NCI-H1105 (cell line): ENCODE data around the gene GLMN.

Experiments
- DNase-seq: peaks from one replicate; lab custom pipeline; 2025; lab: John Stamatoyannopoulos, UW

Gene GLMN, protein sequence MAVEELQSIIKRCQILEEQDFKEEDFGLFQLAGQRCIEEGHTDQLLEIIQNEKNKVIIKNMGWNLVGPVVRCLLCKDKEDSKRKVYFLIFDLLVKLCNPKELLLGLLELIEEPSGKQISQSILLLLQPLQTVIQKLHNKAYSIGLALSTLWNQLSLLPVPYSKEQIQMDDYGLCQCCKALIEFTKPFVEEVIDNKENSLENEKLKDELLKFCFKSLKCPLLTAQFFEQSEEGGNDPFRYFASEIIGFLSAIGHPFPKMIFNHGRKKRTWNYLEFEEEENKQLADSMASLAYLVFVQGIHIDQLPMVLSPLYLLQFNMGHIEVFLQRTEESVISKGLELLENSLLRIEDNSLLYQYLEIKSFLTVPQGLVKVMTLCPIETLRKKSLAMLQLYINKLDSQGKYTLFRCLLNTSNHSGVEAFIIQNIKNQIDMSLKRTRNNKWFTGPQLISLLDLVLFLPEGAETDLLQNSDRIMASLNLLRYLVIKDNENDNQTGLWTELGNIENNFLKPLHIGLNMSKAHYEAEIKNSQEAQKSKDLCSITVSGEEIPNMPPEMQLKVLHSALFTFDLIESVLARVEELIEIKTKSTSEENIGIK

GRCh38 chr1:92298573-92299476 is at the start of gene GLMN, which contains the start of gene RPAP2:
Gene GLMN, minus strand, starts transcription at chr1:92298987. Its CDS starts 988 bp downstream, at chr1:92297999.
Gene RPAP2, plus strand, starts transcription at chr1:92299059. Its CDS starts 15 bp downstream, at chr1:92299074.
- DNase-seq = peak; percentile 87

DNA sequence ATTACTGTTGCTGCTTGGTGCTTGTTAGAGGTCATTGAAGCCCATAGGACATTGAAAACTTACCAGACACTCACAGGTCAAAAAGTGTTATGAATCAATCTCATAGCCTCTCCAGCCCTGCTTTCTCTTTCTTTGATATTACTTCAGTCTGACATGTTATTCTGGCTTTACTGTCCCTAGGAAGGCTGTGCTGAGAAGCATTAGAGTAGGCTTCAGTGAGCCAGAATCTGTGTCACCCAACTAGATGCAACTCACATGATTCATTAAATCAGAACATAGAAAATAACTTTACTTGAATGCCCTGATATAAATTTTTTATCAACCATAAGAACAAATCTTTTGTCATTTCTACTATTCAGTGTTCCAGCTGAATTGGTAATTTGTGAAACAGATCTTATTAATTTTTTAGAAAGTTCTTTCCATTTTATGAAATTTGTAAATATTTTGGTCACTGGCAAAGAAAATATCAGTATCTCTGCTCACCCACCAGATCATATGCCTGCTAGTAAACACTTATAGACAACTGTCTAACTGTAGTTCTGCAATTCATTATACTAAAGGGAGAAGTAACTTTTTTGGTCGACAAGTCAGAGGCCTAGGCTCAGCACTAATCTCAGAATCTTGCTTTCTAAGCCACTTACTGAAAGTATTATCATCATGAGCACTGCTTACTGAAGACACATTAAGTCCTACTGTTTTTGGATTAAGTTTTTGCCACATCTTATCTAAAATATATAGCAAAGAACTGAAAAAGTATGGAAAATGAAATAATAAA is 48.3 kb upstream of the GLMN start:
- DNase-seq = no peak

- DNase-seq = no peak
These were observed 44.3 kb upstream of the GLMN start for GRCh38 chr1:92343061-92343460.

- no peak for DNase-seq
These were observed 43.6 kb upstream of the GLMN start for GRCh38 chr1:92342401-92342800.

DNA sequence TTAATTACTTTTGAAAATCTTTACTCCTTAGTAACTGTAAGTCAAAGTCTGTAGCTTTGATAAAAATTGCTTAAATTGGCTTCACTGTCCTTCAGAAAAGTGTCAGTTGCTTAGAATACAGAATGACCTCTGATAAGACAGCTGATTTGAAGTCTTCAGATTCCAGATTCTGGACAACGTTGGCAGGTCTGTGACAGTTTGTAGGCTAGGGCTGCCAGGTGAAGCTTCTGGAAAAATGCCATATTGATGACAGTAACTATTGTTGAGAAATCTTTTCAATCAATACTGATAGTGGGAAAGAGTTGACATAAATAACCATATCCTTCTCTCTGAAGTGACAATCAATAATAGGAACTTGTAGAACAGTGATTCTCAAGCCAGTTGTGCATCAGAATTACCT is 41.4 kb upstream of the GLMN start:
- DNase-seq = no peak

GRCh38 chr1:92333668-92334067 is 34.9 kb upstream of the GLMN start:
- no peak for DNase-seq

- DNase-seq = no peak
These were observed 30.8 kb upstream of the GLMN start for GRCh38 chr1:92329347-92330129.

- no peak for DNase-seq
These were observed 29.0 kb upstream of the GLMN start for GRCh38 chr1:92327794-92328193.

DNA sequence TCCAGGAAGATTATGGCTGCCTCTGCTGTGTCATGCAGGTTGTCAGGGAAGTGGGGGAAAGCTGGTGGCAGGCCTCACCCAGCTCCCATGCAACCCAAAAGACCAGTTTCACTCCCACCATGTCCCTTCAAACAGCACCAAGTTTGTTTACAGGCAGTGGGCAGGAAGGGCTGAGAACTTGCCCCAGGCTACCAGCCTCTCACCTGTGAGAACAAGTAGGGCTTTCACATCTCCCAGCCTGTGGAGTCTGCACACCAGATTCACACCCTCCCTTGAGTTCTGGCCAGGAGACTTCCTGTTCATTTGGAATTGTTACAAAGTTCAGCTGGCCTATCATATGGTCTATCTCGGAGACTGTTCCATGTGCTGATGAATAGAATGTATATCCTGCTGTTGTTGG is 27.9 kb upstream of the GLMN start:
- DNase-seq = no peak

- no peak for DNase-seq
These were observed 26.0 kb upstream of the GLMN start for GRCh38 chr1:92324784-92325183.

DNA sequence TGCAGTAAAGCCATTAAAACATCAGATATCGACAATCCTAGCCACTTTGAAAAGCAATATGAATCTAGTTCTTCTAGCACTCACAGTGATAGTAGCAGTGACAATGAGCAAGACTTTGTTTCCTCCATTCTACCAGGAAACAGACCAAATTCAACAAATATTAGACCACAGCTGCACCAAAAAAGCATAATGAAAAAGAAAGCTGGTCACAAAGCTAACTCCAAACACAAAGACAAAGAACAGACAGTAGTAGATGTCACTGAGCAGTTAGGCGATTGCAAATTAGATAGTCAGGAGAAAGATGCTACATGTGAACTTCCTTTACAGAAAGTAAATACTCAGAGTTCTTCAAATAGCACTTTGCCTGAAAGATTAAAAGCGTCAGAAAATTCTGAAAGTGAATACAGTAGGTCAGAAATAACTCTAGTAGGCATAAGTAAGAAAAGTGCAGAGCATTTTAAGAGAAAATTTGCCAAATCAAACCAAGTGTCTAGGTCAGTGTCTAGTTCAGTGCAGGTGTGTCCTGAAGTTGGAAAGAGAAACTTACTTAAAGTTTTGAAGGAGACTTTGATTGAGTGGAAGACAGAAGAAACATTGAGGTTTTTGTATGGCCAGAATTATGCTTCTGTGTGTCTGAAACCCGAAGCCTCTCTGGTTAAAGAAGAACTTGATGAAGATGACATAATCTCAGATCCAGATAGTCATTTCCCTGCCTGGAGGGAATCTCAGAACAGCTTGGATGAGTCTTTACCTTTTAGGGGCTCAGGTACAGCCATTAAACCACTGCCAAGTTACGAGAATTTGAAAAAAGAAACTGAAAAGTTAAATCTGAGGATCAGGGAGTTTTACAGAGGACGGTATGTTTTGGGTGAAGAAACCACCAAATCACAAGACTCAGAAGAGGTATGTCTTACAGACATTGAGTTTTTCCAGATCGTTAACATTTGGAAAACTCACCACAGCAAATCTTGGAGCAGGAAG is 25.0 kb upstream of the GLMN start:
- DNase-seq = no peak

DNA sequence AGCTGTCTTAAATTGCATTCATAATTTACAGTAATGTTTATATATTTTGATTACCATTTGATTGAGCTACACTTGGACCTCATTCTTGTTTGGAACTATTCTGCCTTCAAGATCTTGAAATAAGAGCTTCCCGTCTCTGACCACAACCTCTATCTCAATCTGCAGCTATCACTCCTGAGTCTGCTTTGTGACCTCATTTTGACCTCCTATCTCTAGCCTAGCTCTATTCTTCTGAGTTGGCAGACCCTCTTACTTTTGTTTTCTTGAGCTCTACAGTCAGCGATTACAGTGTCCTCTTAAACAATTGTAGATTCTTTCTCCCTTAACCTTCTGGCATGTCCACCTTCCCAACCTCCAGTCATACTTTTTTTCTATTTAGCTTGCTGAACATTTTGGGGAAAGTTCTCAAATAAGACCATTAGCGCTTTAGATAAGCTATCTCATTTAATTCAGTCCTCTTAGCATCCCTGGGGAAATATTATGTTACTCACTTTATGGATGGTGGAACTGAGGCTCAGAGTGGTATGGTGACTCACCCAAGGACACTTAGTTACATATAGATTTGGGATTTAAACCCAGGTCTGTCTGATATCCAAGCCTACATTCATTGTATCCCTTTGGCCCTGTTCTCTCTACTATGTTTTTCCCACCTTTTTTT is 19.2 kb upstream of the GLMN start:
- no peak for DNase-seq

DNA sequence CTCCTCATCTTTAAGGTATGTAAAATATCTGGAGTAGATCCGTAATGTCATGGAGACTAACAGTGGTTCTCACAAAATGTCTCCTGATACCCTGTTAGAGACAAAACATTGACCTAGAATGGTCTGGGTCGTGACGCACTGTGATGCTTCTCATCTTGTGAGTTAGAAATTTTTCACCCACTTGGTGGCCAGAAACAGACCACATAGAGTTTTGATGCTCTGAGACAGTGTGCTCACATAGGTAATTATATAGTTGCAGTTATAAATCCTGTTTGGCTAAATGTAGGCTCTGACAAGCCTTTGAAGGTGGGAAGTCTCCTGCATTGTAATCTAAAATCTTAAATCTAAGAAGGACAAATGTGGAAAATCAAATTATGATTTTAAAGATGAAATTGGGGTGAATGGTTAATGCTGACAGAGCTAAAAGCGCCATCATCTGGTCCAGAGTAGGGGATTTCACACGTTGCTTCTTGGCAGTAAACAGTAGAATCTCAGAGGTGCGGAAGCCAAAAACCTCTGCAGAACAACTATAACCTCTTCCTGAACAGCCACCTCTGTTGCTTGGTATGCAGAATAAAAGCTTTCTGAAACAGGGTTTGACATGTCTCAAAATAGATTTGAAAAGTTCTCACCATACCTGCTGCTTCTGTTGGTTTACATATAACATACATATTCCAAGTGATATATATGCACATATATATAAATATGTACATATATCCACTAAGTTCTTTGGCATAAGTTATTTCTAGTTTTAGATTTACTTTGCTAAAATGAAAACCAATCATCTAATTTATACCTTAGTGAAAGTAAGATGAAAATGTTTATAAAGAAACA is 17.2 kb upstream of the GLMN start:
- no peak for DNase-seq

GRCh38 chr1:92314024-92314423 is 15.2 kb upstream of the GLMN start:
- no peak for DNase-seq

DNA sequence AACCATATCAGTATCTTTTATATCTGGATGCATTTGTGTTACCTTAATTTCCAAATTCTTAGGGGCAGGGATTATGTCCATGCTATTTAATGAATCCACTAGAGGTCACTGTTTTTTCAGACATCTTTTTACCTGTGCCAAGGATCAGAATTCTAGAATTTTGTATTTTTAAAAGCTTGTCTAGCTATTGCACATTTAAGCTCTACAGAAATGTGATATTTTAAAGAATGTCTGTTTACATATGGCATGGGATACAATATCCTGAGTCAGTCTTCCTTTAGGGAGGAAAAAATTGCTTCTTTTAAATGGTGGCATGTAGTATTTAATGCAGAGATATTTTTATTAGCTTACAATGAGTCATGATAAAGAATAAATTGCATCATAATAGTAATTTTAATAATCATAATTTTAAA is 11.4 kb upstream of the GLMN start:
- peak; percentile 33 for DNase-seq

DNA sequence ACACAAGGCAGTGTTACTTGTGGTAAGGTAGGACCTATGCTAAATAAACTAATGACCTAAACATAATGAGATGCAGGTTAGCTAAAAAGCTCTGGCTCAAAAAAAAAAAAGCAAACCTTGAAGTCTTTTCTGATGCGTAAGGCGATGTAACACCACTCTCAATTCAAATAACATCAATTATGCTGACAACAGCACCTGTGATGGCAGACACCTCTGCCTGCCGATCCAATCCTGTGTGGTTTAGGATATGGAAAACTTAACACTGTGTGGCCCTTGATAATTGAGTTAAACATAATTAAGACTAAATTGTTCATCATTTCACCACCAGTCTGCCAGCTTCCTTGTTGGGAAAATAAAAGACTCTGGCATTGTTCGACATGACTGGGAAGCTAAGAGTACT is 9.2 kb upstream of the GLMN start:
- no peak for DNase-seq

GRCh38 chr1:92306020-92306419 is 7.2 kb upstream of the GLMN start:
- no peak for DNase-seq

- no peak for DNase-seq
These were observed 2.2 kb upstream of the GLMN start for GRCh38 chr1:92301021-92301420.
